ENCODE data around the gene FEV. TPM values are rescaled to one million over a fixed set of nuclear protein-coding genes. Genes with fewer than 3 reads are reported as not detected.

The FEV gene
- polyA plus RNA-seq, 2 of the 4 experiments (the other 2 are of a cell fraction) = not detected

DNA sequence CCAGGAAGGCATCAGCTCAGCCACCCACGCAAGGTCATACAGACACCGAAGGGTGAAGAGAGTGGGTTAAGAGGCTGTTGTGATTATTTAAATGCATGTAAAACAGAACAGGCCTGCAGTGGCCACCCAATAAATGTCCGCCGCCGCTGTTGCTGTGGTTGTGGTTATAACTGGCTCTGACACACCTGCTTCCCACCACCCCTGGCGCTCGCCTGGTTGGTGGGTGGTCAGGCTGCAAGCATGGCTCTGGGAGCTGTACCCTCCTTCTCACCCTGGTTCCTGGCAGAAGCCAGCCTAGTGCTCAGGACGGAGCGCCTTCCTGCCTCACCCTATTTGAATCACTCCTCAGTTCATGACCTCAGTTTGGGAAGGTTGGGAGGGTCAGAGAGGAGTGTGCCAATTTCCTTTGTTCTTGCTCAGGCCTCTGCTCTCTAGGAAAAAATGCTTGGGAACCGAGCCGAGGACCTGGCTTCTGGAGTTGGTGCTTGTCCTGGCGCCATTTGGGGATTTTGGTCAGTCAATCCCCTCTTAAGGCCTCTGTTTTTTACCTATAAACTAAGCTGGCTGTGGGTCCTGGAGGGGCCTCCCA, 13.5 kb upstream of the FEV start:
- FAIRE-seq = no peak
- ATAC-seq = no peak
- CTCF ChIA-PET = interaction anchor here (0.6 to 6.0 kb wide), 7 partner anchors 17 to 299 kb away, joined by 3 to 101 read pairs (median 3); partner anchors contain the start of gene FEV
- Histone ChIP-seq H3K4me1 (peaks cover 17% of the 10 kb centered on the region), H3K27ac (no peak overlapping the region), H3K9me3 (no peaks in the 10 kb centered on the region), H3K4me2 (no peak overlapping the region), H3K4me3 (no peak overlapping the region)
- DNase-seq (ENCODE audit: low read depth in 1 of 2, low spot score in 1 of 2) = no peak
- no peak for TF ChIP-seq HDAC2 (IDR thresholded peaks at IDR 0.05)
- TF ChIP-seq CBX2 (IDR thresholded peaks at IDR 0.05; ENCODE audit: borderline replicate concordance, low read depth) = no peak
- TF ChIP-seq SREBF2 (IDR thresholded peaks at IDR 0.05) = no peak
- no peak for TF ChIP-seq CHD4 (IDR thresholded peaks at IDR 0.05; ENCODE audit: borderline replicate concordance)
- no peak for TF ChIP-seq CBX8 (IDR thresholded peaks at IDR 0.05)
- no peak for TF ChIP-seq RNF2 (IDR thresholded peaks at IDR 0.05; ENCODE audit: borderline replicate concordance, low read depth)
- TF ChIP-seq NFE2L2 (conservative IDR thresholded peaks at IDR 0.05; ENCODE audit: low read length) = no peak
- TF ChIP-seq EP300 (IDR thresholded peaks at IDR 0.05) = no peak
- TF ChIP-seq CEBPB (IDR thresholded peaks at IDR 0.05) = no peak
- TF ChIP-seq NPAS2 (CRISPR knock-in tag; IDR thresholded peaks at IDR 0.05; ENCODE audit: borderline replicate concordance) = no peak
- no peak for TF ChIP-seq FOSB (CRISPR knock-in tag; IDR thresholded peaks at IDR 0.05)
- TF ChIP-seq KDM1A (IDR thresholded peaks at IDR 0.05; ENCODE audit: low read depth) = no peak
- TF ChIP-seq, protein P1, sequence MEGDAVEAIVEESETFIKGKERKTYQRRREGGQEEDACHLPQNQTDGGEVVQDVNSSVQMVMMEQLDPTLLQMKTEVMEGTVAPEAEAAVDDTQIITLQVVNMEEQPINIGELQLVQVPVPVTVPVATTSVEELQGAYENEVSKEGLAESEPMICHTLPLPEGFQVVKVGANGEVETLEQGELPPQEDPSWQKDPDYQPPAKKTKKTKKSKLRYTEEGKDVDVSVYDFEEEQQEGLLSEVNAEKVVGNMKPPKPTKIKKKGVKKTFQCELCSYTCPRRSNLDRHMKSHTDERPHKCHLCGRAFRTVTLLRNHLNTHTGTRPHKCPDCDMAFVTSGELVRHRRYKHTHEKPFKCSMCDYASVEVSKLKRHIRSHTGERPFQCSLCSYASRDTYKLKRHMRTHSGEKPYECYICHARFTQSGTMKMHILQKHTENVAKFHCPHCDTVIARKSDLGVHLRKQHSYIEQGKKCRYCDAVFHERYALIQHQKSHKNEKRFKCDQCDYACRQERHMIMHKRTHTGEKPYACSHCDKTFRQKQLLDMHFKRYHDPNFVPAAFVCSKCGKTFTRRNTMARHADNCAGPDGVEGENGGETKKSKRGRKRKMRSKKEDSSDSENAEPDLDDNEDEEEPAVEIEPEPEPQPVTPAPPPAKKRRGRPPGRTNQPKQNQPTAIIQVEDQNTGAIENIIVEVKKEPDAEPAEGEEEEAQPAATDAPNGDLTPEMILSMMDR (IDR thresholded peaks at IDR 0.05) = no peak
- TF ChIP-seq MAZ (IDR thresholded peaks at IDR 0.05; ENCODE audit: borderline replicate concordance, low read depth, low read length) = no peak
- 77% methylated on average over 12 of the region's 12 CpGs for WGBS (ENCODE audit: missing lambda C conversion rate)
- POLR2A ChIA-PET = no interaction called here

DNA sequence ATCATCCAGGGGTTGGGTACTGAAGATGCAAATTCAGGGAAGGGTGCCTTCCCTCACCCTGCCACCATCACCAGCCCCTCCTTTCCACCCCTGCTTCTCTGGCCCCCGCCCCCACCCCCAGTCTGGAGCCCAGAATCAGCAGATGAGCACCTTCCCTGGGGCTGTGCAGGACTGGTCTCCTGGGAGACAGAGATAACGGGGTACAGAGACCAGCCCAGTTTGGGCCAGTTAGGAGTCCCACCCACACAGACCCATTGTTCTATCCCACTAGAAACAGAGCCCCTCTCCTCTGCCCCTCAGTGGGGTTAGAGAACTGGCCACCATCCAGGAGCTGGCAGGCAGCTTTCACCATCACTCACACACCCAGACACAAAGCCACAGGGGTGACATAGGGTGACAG, 12.7 kb upstream of the FEV start:
- H3K4me3 ChIP-seq = no peak overlapping the region
- TF ChIP-seq, protein P2, sequence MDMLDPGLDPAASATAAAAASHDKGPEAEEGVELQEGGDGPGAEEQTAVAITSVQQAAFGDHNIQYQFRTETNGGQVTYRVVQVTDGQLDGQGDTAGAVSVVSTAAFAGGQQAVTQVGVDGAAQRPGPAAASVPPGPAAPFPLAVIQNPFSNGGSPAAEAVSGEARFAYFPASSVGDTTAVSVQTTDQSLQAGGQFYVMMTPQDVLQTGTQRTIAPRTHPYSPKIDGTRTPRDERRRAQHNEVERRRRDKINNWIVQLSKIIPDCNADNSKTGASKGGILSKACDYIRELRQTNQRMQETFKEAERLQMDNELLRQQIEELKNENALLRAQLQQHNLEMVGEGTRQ (IDR thresholded peaks at IDR 0.05) = no peak
- no peak for TF ChIP-seq CBX2 (IDR thresholded peaks at IDR 0.05; ENCODE audit: borderline replicate concordance, low read depth)
- TF ChIP-seq, protein P3, sequence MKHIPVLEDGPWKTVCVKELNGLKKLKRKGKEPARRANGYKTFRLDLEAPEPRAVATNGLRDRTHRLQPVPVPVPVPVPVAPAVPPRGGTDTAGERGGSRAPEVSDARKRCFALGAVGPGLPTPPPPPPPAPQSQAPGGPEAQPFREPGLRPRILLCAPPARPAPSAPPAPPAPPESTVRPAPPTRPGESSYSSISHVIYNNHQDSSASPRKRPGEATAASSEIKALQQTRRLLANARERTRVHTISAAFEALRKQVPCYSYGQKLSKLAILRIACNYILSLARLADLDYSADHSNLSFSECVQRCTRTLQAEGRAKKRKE (CRISPR knock-in tag; IDR thresholded peaks at IDR 0.05; ENCODE audit: low read depth) = no peak
- TF ChIP-seq MYC (IDR thresholded peaks at IDR 0.05; ENCODE audit: borderline replicate concordance, low read length) = no peak
- TF ChIP-seq, protein P4, sequence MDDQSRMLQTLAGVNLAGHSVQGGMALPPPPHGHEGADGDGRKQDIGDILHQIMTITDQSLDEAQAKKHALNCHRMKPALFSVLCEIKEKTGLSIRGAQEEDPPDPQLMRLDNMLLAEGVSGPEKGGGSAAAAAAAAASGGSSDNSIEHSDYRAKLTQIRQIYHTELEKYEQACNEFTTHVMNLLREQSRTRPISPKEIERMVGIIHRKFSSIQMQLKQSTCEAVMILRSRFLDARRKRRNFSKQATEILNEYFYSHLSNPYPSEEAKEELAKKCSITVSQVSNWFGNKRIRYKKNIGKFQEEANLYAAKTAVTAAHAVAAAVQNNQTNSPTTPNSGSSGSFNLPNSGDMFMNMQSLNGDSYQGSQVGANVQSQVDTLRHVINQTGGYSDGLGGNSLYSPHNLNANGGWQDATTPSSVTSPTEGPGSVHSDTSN (IDR thresholded peaks at IDR 0.05) = no peak
- no peak for TF ChIP-seq ESRRA (IDR thresholded peaks at IDR 0.05; ENCODE audit: borderline replicate concordance, low read length)
- no peak for TF ChIP-seq EP300 (IDR thresholded peaks at IDR 0.05)
- TF ChIP-seq, protein P5, sequence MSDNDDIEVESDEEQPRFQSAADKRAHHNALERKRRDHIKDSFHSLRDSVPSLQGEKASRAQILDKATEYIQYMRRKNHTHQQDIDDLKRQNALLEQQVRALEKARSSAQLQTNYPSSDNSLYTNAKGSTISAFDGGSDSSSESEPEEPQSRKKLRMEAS (IDR thresholded peaks at IDR 0.05) = no peak
- TF ChIP-seq PHF8 (IDR thresholded peaks at IDR 0.05; ENCODE audit: borderline replicate concordance, low read depth) = no peak
- no peak for TF ChIP-seq RAD21 (conservative IDR thresholded peaks at IDR 0.05 in 1 of 2, IDR thresholded peaks at IDR 0.05 in 1 of 2)
- no peak for TF ChIP-seq RCOR1 (IDR thresholded peaks at IDR 0.05; ENCODE audit: low read depth, low read length)
- 80% methylated on average over 1 of the region's 2 CpGs for WGBS (ENCODE audit: missing lambda C conversion rate)
- no peak overlapping the region for H3K4me2 ChIP-seq
- no peak for FAIRE-seq
- peaks cover 17% of the 10 kb centered on the region for H3K4me1 ChIP-seq
- no peaks in the 10 kb centered on the region for H3K9me3 ChIP-seq
- CTCF ChIA-PET = interaction anchor here (0.6 to 6.2 kb wide), 8 partner anchors 10 to 298 kb away, joined by 3 to 101 read pairs (median 6); partner anchors contain the start of gene FEV
- DNase-seq (ENCODE audit: low read depth in 1 of 2, low spot score in 1 of 2) = no peak
- no peak for ATAC-seq
- POLR2A ChIA-PET = no interaction called here
- no peak overlapping the region for H3K27ac ChIP-seq

All from A549 (cell line).